GM12878 (cell line): ENCODE measurements around the gene CD3E. TPM values are rescaled to one million over a fixed set of nuclear protein-coding genes. Genes with fewer than 3 reads are reported as not detected.

ENCODE experiments used
- ATAC-seq: fragments of 200-7000 bp; cut with Tn5 transposase; 3 replicates; pipeline ENCODE4 v1.9.1; 2020; ENCODE audit warnings: mild to moderate bottlenecking, moderate library complexity
- BruUV-seq: library from RNA; stranded (reverse); fragments of 400-500 nt; replicated peaks from 2 replicates; lab custom pipeline; 2021; lab: Mats Ljungman, UMichigan
- CTCF ChIA-PET: fragments of 300-600 bp; sonication (Branson Sonifier 250); formaldehyde crosslinking; extraction: SDS; loops from one replicate; lab custom pipeline; 2021; ENCODE audit warnings: inconsistent platforms; lab: Yijun Ruan, JAX
- POLR2A ChIA-PET: fragments of 350-600 bp; formaldehyde crosslinking; extraction: SDS; loops from one replicate; lab custom pipeline; 2021; ENCODE audit warnings: inconsistent platforms; lab: Charles Lee
- RAD21 ChIA-PET: fragments of 300-600 bp; sonication (Branson Sonifier 250); formaldehyde crosslinking; loops from one replicate; lab custom pipeline; 2023; ENCODE audit warnings: antibody characterized with exemption; ENCODE audit not compliant: unreplicated experiment; lab: Charles Lee
- SMC1A ChIA-PET: fragments of 300-600 bp; sonication (Branson Sonifier 250); formaldehyde crosslinking; loops from one replicate; lab custom pipeline; 2023; ENCODE audit not compliant: unreplicated experiment, uncharacterized antibody; lab: Charles Lee
- DNase-seq: peaks from one replicate; pipeline ENCODE4 v3.0.0-alpha.2; 2011; ENCODE audit warnings: low read depth, low spot score
- FAIRE-seq: peaks from 3 replicates; lab custom pipeline; 2011; peaks lifted over from hg19 to GRCh38; lab: Jason Lieb, UNC
- H2AFZ ChIP-seq: 2 replicates; pipeline ENCODE4 v1.6.0; 2011; ENCODE audit warnings: low read depth, low read length, control low read depth; ENCODE audit not compliant: control insufficient read depth
- H3K27ac ChIP-seq: 2 replicates; pipeline ENCODE4 v1.5.1; 2011; ENCODE audit warnings: control low read depth; ENCODE audit not compliant: control insufficient read depth, insufficient read depth
- H3K27me3 ChIP-seq, 2 experiments: replicated peaks in 1 of 2; 2 replicates each; pipeline versions ENCODE4 v1.6.0 to v1.6.1; 2011; ENCODE audit warnings: low read length in 1 of 2; ENCODE audit not compliant: control insufficient read depth in 2 of 2, insufficient read depth in 2 of 2
- H3K36me3 ChIP-seq, 2 experiments: 2 replicates each; pipeline ENCODE4 v1.5.1; 2011; ENCODE audit warnings: low read length in 1 of 2; ENCODE audit not compliant: control insufficient read depth in 2 of 2, insufficient read depth in 2 of 2
- H3K4me1 ChIP-seq: 2 replicates; pipeline ENCODE4 v1.6.1; 2011; ENCODE audit warnings: mild to moderate bottlenecking, low read length, moderate library complexity, mixed read lengths; ENCODE audit not compliant: control insufficient read depth, insufficient read depth
- H3K4me2 ChIP-seq: 2 replicates; pipeline ENCODE4 v1.6.0; 2011; ENCODE audit warnings: control low read depth; ENCODE audit not compliant: control insufficient read depth, insufficient read depth
- H3K4me3 ChIP-seq: fragments of 200-600 bp; sonication (generic); 2 replicates; pipeline ENCODE4 v1.5.1; 2016
- H3K79me2 ChIP-seq: 2 replicates; pipeline ENCODE4 v1.6.0; 2011; ENCODE audit warnings: low read length; ENCODE audit not compliant: control insufficient read depth, insufficient read depth
- H3K9ac ChIP-seq: 2 replicates; pipeline ENCODE4 v1.8.0; 2011; ENCODE audit warnings: low read length, control low read depth, mixed read lengths; ENCODE audit not compliant: control insufficient read depth, insufficient read depth
- H3K9me3 ChIP-seq: replicated peaks from 3 replicates; pipeline ENCODE4 v1.5.1; 2011; ENCODE audit warnings: mild to moderate bottlenecking, low read length; ENCODE audit not compliant: control insufficient read depth, insufficient read depth
- H4K20me1 ChIP-seq: 2 replicates; pipeline ENCODE4 v1.6.0; 2011; ENCODE audit not compliant: control insufficient read depth, insufficient read depth
- BACH1 ChIP-seq: fragments of 450-650 bp; IDR thresholded peaks from 2 replicates; pipeline ENCODE4 v1.6.1; 2017; ENCODE audit warnings: mild to moderate bottlenecking, borderline replicate concordance
- CUX1 ChIP-seq: IDR thresholded peaks from 2 replicates; pipeline ENCODE4 v1.6.1; 2012; ENCODE audit warnings: improper control_type of control experiment, low read depth, low read length; ENCODE audit not compliant: insufficient replicate concordance
- MEF2A ChIP-seq: IDR thresholded peaks from 2 replicates; pipeline ENCODE4 v1.6.1; 2011; ENCODE audit warnings: low read depth, mild to moderate bottlenecking, low read length, moderate library complexity; ENCODE audit not compliant: insufficient read depth
- MXI1 ChIP-seq: fragments of 150-350 bp; IDR thresholded peaks from 2 replicates; pipeline ENCODE4 v1.6.1; 2011; ENCODE audit warnings: low read depth, mild to moderate bottlenecking, inconsistent platforms, low read length, improper control_type of control experiment
- MYC ChIP-seq: IDR thresholded peaks from 2 replicates; pipeline ENCODE4 v1.6.1; 2011; ENCODE audit warnings: mild to moderate bottlenecking, low read length, moderate library complexity, inconsistent platforms; ENCODE audit not compliant: insufficient read depth, insufficient replicate concordance, insufficient read length, severe bottlenecking
- RCOR1 ChIP-seq: conservative IDR thresholded peaks from 2 replicates; pipeline ENCODE4 v1.6.1; 2012; ENCODE audit warnings: low read depth, low read length, improper control_type of control experiment
- RUNX3 ChIP-seq: IDR thresholded peaks from 2 replicates; pipeline ENCODE4 v1.6.1; 2012; ENCODE audit warnings: low read length, inconsistent platforms
- SMC3 ChIP-seq: IDR thresholded peaks from 2 replicates; pipeline ENCODE4 v1.6.1; 2011; ENCODE audit warnings: low read length, improper control_type of control experiment, borderline replicate concordance
- SP1 ChIP-seq: IDR thresholded peaks from one replicate; pipeline ENCODE4 v1.6.1; 2011; ENCODE audit warnings: low read depth, low read length
- SREBF1 ChIP-seq: IDR thresholded peaks from 2 replicates; pipeline ENCODE4 v1.6.1; 2012; ENCODE audit warnings: mild to moderate bottlenecking, low read length
- TCF3 ChIP-seq: IDR thresholded peaks from 2 replicates; pipeline ENCODE4 v1.6.1; 2012; ENCODE audit warnings: low read depth, mild to moderate bottlenecking, low read length, borderline replicate concordance; ENCODE audit not compliant: insufficient read depth
- YY1 ChIP-seq: IDR thresholded peaks from 2 replicates; pipeline ENCODE4 v1.6.1; 2011; ENCODE audit warnings: low read depth, mild to moderate bottlenecking, low read length
- ZNF274 ChIP-seq: IDR thresholded peaks from one replicate; pipeline ENCODE4 v1.8.0; 2011; ENCODE audit not compliant: insufficient read length, insufficient read depth
- WGBS: methylation state at CpG from one replicate; pipeline ENCODE4 v1.1.6; 2016; ENCODE audit warnings: low lambda C conversion rate; ENCODE audit not compliant: insufficient replicate concordance, insufficient coverage; ENCODE audit errors: missing lambda C conversion rate; 5-methylcytosine and 5-hydroxymethylcytosine counted together
- in situ Hi-C: fragments of 300-500 bp; cut with MboI; formaldehyde crosslinking; loops from 9 replicates; pipeline ENCODE4 v1.14.3; 2018; ENCODE audit warnings: mixed read lengths
- intact Hi-C: fragments of 100-400 bp; cut with micrococcal nuclease; formaldehyde crosslinking; loops from one replicate; pipeline ENCODE4 v1.14.2; 2022; ENCODE audit not compliant: unreplicated experiment
- polyA plus RNA-seq, 11 experiments: library from polyadenylated mRNA; depleted of rRNA in 4 of 11; unstranded in 6 of 11; stranded (reverse) in 5 of 11; fragments of >200 nt; fragmentation: Nextera tagmentation in 4 of 11; fragmentation: Illumina TruSeq in 1 of 11; extraction: Ambion mirVana in 4 of 11; extraction: Trizol in 1 of 11; gene quantifications; 1 replicate in 1 of 11; 2 replicates in 10 of 11; pipeline versions ENCODE4 v1.2.1 to v1.2.3, GENCODE V29; 2011 to 2016; ENCODE audit warnings: inconsistent platforms in 2 of 11, missing spikeins in 2 of 11, low read depth in 1 of 11
- total RNA-seq, 4 experiments: library from RNA; depleted of rRNA in 3 of 4; stranded (reverse); fragments of >200 nt in 3 of 4; fragmentation: Illumina TruSeq in 1 of 4; extraction: Trizol in 1 of 4; gene quantifications; 2 replicates each; pipeline versions ENCODE4 v1.2.1 to v1.2.3, GENCODE V29; 2013 to 2021
- TF ChIP-seq, protein P1 (sequence below): IDR thresholded peaks from 2 replicates; pipeline ENCODE4 v1.6.1; 2011; ENCODE audit warnings: low read depth, low read length, improper control_type of control experiment, borderline replicate concordance

Gene CD3E
- total and polyA plus RNA-seq, 10 of the 15 experiments (the other 5 are each of a cell fraction or from before 2014, with no cell fraction given): 0.10 to 17.3 (median 3.8) TPM

DNA sequence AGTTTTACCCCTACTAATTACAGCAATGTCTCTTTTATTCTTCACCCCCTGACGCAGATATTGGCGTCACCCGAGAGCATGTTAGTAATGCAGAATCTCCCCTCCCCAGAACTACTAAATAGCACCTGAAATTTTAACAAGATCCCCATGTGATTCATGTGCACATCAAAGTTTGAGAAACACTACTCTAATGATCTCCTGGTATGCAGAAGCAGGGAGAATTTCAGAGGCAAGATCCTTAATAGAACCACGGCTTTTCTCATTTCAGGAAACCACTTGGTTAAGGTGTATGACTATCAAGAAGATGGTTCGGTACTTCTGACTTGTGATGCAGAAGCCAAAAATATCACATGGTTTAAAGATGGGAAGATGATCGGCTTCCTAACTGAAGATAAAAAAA is 44.9 kb downstream of the CD3E start:
- 42% methylated on average over 6 of the region's 6 CpGs for WGBS
- peaks cover 0 to 4% of the 10 kb centered on the region in 2 experiments; a peak in 2 of 4 replicates for H3K27me3 ChIP-seq
- no peak overlapping the region for H2AFZ ChIP-seq
- FAIRE-seq (no peak), ATAC-seq (no peak), DNase-seq (no peak)
- intact Hi-C loops: no loop called here
- CTCF ChIA-PET: interaction anchor here (1.2 to 8.9 kb wide), 3 partner anchors 41 to 151 kb away, joined by 3 to 72 read pairs (median 58); no protein-coding TSS in a partner anchor
- TF ChIP-seq TCF3 (no peak), YY1 (no peak), SREBF1 (no peak), MEF2A (no peak), RCOR1 (no peak), ZNF274 (no peak), MYC (no peak), BACH1 (no peak), CUX1 (no peak), SP1 (no peak), RUNX3 (no peak), MXI1 (no peak), SMC3 (no peak)
- TF ChIP-seq, protein P1, sequence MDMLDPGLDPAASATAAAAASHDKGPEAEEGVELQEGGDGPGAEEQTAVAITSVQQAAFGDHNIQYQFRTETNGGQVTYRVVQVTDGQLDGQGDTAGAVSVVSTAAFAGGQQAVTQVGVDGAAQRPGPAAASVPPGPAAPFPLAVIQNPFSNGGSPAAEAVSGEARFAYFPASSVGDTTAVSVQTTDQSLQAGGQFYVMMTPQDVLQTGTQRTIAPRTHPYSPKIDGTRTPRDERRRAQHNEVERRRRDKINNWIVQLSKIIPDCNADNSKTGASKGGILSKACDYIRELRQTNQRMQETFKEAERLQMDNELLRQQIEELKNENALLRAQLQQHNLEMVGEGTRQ: no peak
- no peak overlapping the region for H3K27ac ChIP-seq
- H3K36me3 ChIP-seq: no peaks in the 10 kb centered on the region
- POLR2A ChIA-PET: interaction anchor here (0.5 kb wide), 1 partner anchor 55 kb away, joined by 3 read pairs; no protein-coding TSS in a partner anchor
- SMC1A ChIA-PET: interaction anchor here (1.1 to 3.9 kb wide), 3 partner anchors 53 to 151 kb away, joined by 5 to 15 read pairs (median 6); no protein-coding TSS in a partner anchor
- no peak overlapping the region for H3K4me3 ChIP-seq
- no peaks in the 10 kb centered on the region for H3K79me2 ChIP-seq
- H3K9ac ChIP-seq: no peak overlapping the region
- in situ Hi-C loops: loop anchor here (5.0 kb wide), 1 partner anchor 152 kb away; no protein-coding TSS in a partner anchor
- H3K4me2 ChIP-seq: no peak overlapping the region
- no TSS peak for BruUV-seq
- RAD21 ChIA-PET: interaction anchor here (2.4 kb wide), 1 partner anchor 54 kb away, joined by 16 read pairs; no protein-coding TSS in a partner anchor
- H3K4me1 ChIP-seq: no peaks in the 10 kb centered on the region
- no peaks in the 10 kb centered on the region for H3K9me3 ChIP-seq
- H4K20me1 ChIP-seq: no peaks in the 10 kb centered on the region
